Caki2 (cell line): ENCODE data around the gene ANKRD17. TPM values are rescaled to one million over a fixed set of nuclear protein-coding genes. Genes with fewer than 3 reads are reported as not detected.

ENCODE experiments used
- DNase-seq: peaks from one replicate; pipeline ENCODE4 v3.0.0-alpha.2; 2015; ENCODE audit warnings: low read depth
- in situ Hi-C: cut with HindIII; loops from 2 replicates; pipeline ENCODE4 v1.10.0; 2016; ENCODE audit warnings: low sequenced_read_pairs, low pct_unique_long_range_greater_than_20kb, mixed read lengths
- total RNA-seq: library from RNA; depleted of rRNA; stranded (reverse); fragments of >200 nt; shearing (Covaris generic); gene quantifications from 2 replicates; pipeline ENCODE4 v1.2.3, GENCODE V29; 2014; ENCODE audit warnings: low replicate concordance; rRNA removed

Gene ANKRD17
- total RNA-seq, 1 experiment from 2014 or later, result 20.5 TPM

- in situ Hi-C loops, result no loop called here
- no peak for DNase-seq
Measured at GRCh38 chr4:73036123-73036522, 222.5 kb downstream of the ANKRD17 start.

- DNase-seq, result no peak
- in situ Hi-C loops, result no loop called here
Measured at GRCh38 chr4:73034896-73035295, 223.7 kb downstream of the ANKRD17 start.

- DNase-seq, result no peak
- in situ Hi-C loops, result no loop called here
Measured at GRCh38 chr4:73028621-73029020, 230.0 kb downstream of the ANKRD17 start.

Other genes with a start within 250 kb of the ANKRD17 start
- gene COX18, start 189.1 kb downstream of the ANKRD17 start, total RNA-seq, result 15.5 and 23.4 TPM in 2 replicates
- gene ALB, start 145.5 kb upstream of the ANKRD17 start, total RNA-seq, result not detected in 2 replicates
- 5.4 and 25.5 TPM in 2 replicates for gene AFP, start 177.4 kb upstream of the ANKRD17 start, total RNA-seq
- gene AFM, start 222.9 kb upstream of the ANKRD17 start, total RNA-seq, result not detected in 2 replicates